OCI-LY3 (cell line): ENCODE data around the gene SNTG2.

ENCODE experiments used
- EZH2phosphoT487 ChIP-seq: fragments of 200-600 bp; shearing (Covaris generic); IDR thresholded peaks from 2 replicates; pipeline ENCODE4 v1.6.1; 2018; ENCODE audit warnings: antibody characterized with exemption, mixed run types, low read depth
- TF ChIP-seq, protein P1 (sequence below): fragments of 200-600, 300-600 bp; sonication (generic); IDR thresholded peaks from 2 replicates; pipeline ENCODE4 v1.5.1; 2014; ENCODE audit warnings: antibody characterized with exemption, low read length, low read depth

GRCh38 chr2:942775-943460 is 7.7 kb upstream of the SNTG2 start:
- TF ChIP-seq, protein P1, sequence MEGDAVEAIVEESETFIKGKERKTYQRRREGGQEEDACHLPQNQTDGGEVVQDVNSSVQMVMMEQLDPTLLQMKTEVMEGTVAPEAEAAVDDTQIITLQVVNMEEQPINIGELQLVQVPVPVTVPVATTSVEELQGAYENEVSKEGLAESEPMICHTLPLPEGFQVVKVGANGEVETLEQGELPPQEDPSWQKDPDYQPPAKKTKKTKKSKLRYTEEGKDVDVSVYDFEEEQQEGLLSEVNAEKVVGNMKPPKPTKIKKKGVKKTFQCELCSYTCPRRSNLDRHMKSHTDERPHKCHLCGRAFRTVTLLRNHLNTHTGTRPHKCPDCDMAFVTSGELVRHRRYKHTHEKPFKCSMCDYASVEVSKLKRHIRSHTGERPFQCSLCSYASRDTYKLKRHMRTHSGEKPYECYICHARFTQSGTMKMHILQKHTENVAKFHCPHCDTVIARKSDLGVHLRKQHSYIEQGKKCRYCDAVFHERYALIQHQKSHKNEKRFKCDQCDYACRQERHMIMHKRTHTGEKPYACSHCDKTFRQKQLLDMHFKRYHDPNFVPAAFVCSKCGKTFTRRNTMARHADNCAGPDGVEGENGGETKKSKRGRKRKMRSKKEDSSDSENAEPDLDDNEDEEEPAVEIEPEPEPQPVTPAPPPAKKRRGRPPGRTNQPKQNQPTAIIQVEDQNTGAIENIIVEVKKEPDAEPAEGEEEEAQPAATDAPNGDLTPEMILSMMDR = no peak
- no peak for TF ChIP-seq EZH2phosphoT487
